GM19455 (cell line): ENCODE measurements around the gene RLIM.

Experiments used
- ATAC-seq: cut with Tn5 transposase; IDR thresholded peaks from one replicate; pipeline ENCODE4 v1.9.1; 2021; ENCODE audit not compliant: unreplicated experiment

Gene RLIM

GRCh38 chrX:74536832-74537371, 77.5 kb downstream of the RLIM start:
- ATAC-seq = peak; percentile 32

- peak; percentile 77 for ATAC-seq
Observed at GRCh38 chrX:74536152-74536831, 78.1 kb downstream of the RLIM start.

- peak; percentile 39 for ATAC-seq
Observed at GRCh38 chrX:74535408-74536151, 78.8 kb downstream of the RLIM start.
